ENCODE data around the gene GNAZ. TPM values are rescaled to one million over a fixed set of nuclear protein-coding genes. Genes with fewer than 3 reads are reported as not detected.

The GNAZ gene
- total RNA-seq, 4 donors from 2014 or later: 5.6 to 21.6 (median 12.1) TPM

- TF ChIP-seq POLR2A (IDR thresholded peaks at IDR 0.05) (no peak), CTCF (IDR thresholded peaks at IDR 0.05) (no peak)
- intact Hi-C loops (cut with DNase I; ENCODE audit: low total_unique reads): loop anchor here (10.0 kb wide), 1 partner anchor 65 kb away; the partner anchor contains the start of genes RAB36 and RSPH14
- no peaks in the 10 kb centered on the region for H3K4me1 ChIP-seq
- no peaks in the 10 kb centered on the region for H3K36me3 ChIP-seq
- no peaks in the 10 kb centered on the region for H3K9me3 ChIP-seq
- no peak overlapping the region for H3K4me3 ChIP-seq
- DNase-seq: no peak
- no peaks in the 10 kb centered on the region for H3K27me3 ChIP-seq
- no peak overlapping the region for H3K27ac ChIP-seq
Observed at GRCh38 chr22:23079814-23080521, 9.6 kb downstream of the GNAZ start.

GRCh38 chr22:23080613-23081290 lies 10.4 kb downstream of the GNAZ start:
- H3K36me3 ChIP-seq: no peaks in the 10 kb centered on the region

GRCh38 chr22:23082534-23083314 lies 12.4 kb downstream of the GNAZ start:
- Histone ChIP-seq H3K4me3 (no peak overlapping the region), H3K36me3 (no peaks in the 10 kb centered on the region), H3K4me1 (no peaks in the 10 kb centered on the region), H3K9me3 (no peaks in the 10 kb centered on the region), H3K27me3 (no peaks in the 10 kb centered on the region), H3K27ac (no peak overlapping the region)
- intact Hi-C loops (cut with DNase I; ENCODE audit: low total_unique reads): no loop called here
- no peak for TF ChIP-seq CTCF (IDR thresholded peaks at IDR 0.05)
- TF ChIP-seq POLR2A (IDR thresholded peaks at IDR 0.05): no peak
- no peak for DNase-seq

More at GRCh38 chr22:23080613-23081290, 10.4 kb downstream of the GNAZ start:
- Histone ChIP-seq H3K4me1 (no peaks in the 10 kb centered on the region), H3K9me3 (no peaks in the 10 kb centered on the region), H3K4me3 (no peak overlapping the region), H3K27ac (no peak overlapping the region), H3K27me3 (no peaks in the 10 kb centered on the region)
- DNase-seq: no peak
- intact Hi-C loops (cut with DNase I; ENCODE audit: low total_unique reads): no loop called here
- no peak for TF ChIP-seq POLR2A (IDR thresholded peaks at IDR 0.05)
- no peak for TF ChIP-seq CTCF (IDR thresholded peaks at IDR 0.05)

- Histone ChIP-seq H3K9me3 (no peaks in the 10 kb centered on the region), H3K4me3 (no peak overlapping the region), H3K36me3 (no peaks in the 10 kb centered on the region), H3K27me3 (no peaks in the 10 kb centered on the region), H3K27ac (no peak overlapping the region), H3K4me1 (no peaks in the 10 kb centered on the region)
- DNase-seq: no peak
- intact Hi-C loops (cut with DNase I; ENCODE audit: low total_unique reads): no loop called here
- no peak for TF ChIP-seq CTCF (IDR thresholded peaks at IDR 0.05)
- TF ChIP-seq POLR2A (IDR thresholded peaks at IDR 0.05): no peak
Observed at GRCh38 chr22:23083315-23084021, 13.1 kb downstream of the GNAZ start.
